ENCODE measurements around the gene TMEM203.

Gene TMEM203

GRCh38 chr9:137220317-137221094 lies 15.1 kb upstream of the TMEM203 start:
- no peak for DNase-seq (ENCODE audit: low read depth)
- H3K4me3 ChIP-seq (ENCODE audit: low read length) = no peak overlapping the region
- TF ChIP-seq CTCF (conservative IDR thresholded peaks at IDR 0.05; ENCODE audit: low read depth, low read length) = no peak

- TF ChIP-seq CTCF (conservative IDR thresholded peaks at IDR 0.05; ENCODE audit: low read depth, low read length) = no peak
- no peak for DNase-seq (ENCODE audit: low read depth)
- no peak overlapping the region for H3K4me3 ChIP-seq (ENCODE audit: low read length)
These were observed 14.4 kb upstream of the TMEM203 start for GRCh38 chr9:137219757-137220316.

- DNase-seq (ENCODE audit: low read depth) = no peak
- H3K4me3 ChIP-seq (ENCODE audit: low read length) = no peak overlapping the region
- TF ChIP-seq CTCF (conservative IDR thresholded peaks at IDR 0.05; ENCODE audit: low read depth, low read length) = no peak
These were observed 13.4 kb upstream of the TMEM203 start for GRCh38 chr9:137218754-137219271.

- no peak for TF ChIP-seq CTCF (conservative IDR thresholded peaks at IDR 0.05; ENCODE audit: low read depth, low read length)
- H3K4me3 ChIP-seq (ENCODE audit: low read length) = no peak overlapping the region
- no peak for DNase-seq (ENCODE audit: low read depth)
These were observed 12.8 kb upstream of the TMEM203 start for GRCh38 chr9:137218212-137218753.

GRCh38 chr9:137217276-137218211 lies 12.1 kb upstream of the TMEM203 start:
- TF ChIP-seq CTCF (conservative IDR thresholded peaks at IDR 0.05; ENCODE audit: low read depth, low read length) = no peak
- H3K4me3 ChIP-seq (ENCODE audit: low read length) = no peak overlapping the region
- no peak for DNase-seq (ENCODE audit: low read depth)

- no peak for TF ChIP-seq CTCF (conservative IDR thresholded peaks at IDR 0.05; ENCODE audit: low read depth, low read length)
- no peak for DNase-seq (ENCODE audit: low read depth)
- H3K4me3 ChIP-seq (ENCODE audit: low read length) = no peak overlapping the region
These were observed 10.9 kb upstream of the TMEM203 start for GRCh38 chr9:137216188-137216965.
